ENCODE data around the gene ZNF462.

The ZNF462 gene

GRCh38 chr9:106828965-106829364 lies 34.0 kb upstream of the ZNF462 start:
- H3K4me3 ChIP-seq (ENCODE audit: low read depth in 1 of 2, low read length in 1 of 2) = no peak overlapping the region
- no peak overlapping the region for H3K27ac ChIP-seq
- no peaks in the 10 kb centered on the region for H3K4me1 ChIP-seq (ENCODE audit: control insufficient read depth in 1 of 2, insufficient read depth in 1 of 2, low read depth in 1 of 2, low read length in 1 of 2)
- no peaks in the 10 kb centered on the region for H3K27me3 ChIP-seq
- TF ChIP-seq CTCF (IDR thresholded peaks at IDR 0.05) = no peak
- no peaks in the 10 kb centered on the region for H3K36me3 ChIP-seq
- H3K9me3 ChIP-seq = no peaks in the 10 kb centered on the region

GRCh38 chr9:106829666-106830408 lies 33.1 kb upstream of the ZNF462 start:
- H3K4me1 ChIP-seq (ENCODE audit: control insufficient read depth in 1 of 2, insufficient read depth in 1 of 2, low read depth in 1 of 2, low read length in 1 of 2) = no peaks in the 10 kb centered on the region
- no peaks in the 10 kb centered on the region for H3K36me3 ChIP-seq
- H3K4me3 ChIP-seq (ENCODE audit: low read depth in 1 of 2, low read length in 1 of 2) = no peak overlapping the region
- H3K27ac ChIP-seq = no peak overlapping the region
- no peaks in the 10 kb centered on the region for H3K27me3 ChIP-seq
- no peak for TF ChIP-seq CTCF (IDR thresholded peaks at IDR 0.05)
- no peaks in the 10 kb centered on the region for H3K9me3 ChIP-seq

GRCh38 chr9:106830527-106831150 lies 32.3 kb upstream of the ZNF462 start:
- TF ChIP-seq CTCF (IDR thresholded peaks at IDR 0.05) = no peak
- H3K36me3 ChIP-seq = no peaks in the 10 kb centered on the region
- H3K4me3 ChIP-seq (ENCODE audit: low read depth in 1 of 2, low read length in 1 of 2) = no peak overlapping the region
- no peaks in the 10 kb centered on the region for H3K27me3 ChIP-seq
- H3K27ac ChIP-seq = no peak overlapping the region
- H3K4me1 ChIP-seq (ENCODE audit: control insufficient read depth in 1 of 2, insufficient read depth in 1 of 2, low read depth in 1 of 2, low read length in 1 of 2) = no peaks in the 10 kb centered on the region
- H3K9me3 ChIP-seq = no peaks in the 10 kb centered on the region

- Histone ChIP-seq H3K9me3 (no peaks in the 10 kb centered on the region), H3K4me1 (ENCODE audit: control insufficient read depth in 1 of 2, insufficient read depth in 1 of 2, low read depth in 1 of 2, low read length in 1 of 2) (no peaks in the 10 kb centered on the region), H3K4me3 (ENCODE audit: low read depth in 1 of 2, low read length in 1 of 2) (no peak overlapping the region), H3K27me3 (no peaks in the 10 kb centered on the region), H3K27ac (no peak overlapping the region), H3K36me3 (no peaks in the 10 kb centered on the region)
- no peak for TF ChIP-seq CTCF (IDR thresholded peaks at IDR 0.05)
Measured at GRCh38 chr9:106834888-106835287, 28.1 kb upstream of the ZNF462 start.

GRCh38 chr9:106835840-106836239 lies 27.1 kb upstream of the ZNF462 start:
- H3K27ac ChIP-seq = no peak overlapping the region
- H3K27me3 ChIP-seq = no peaks in the 10 kb centered on the region
- TF ChIP-seq CTCF (IDR thresholded peaks at IDR 0.05) = no peak
- H3K4me1 ChIP-seq (ENCODE audit: control insufficient read depth in 1 of 2, insufficient read depth in 1 of 2, low read depth in 1 of 2, low read length in 1 of 2) = no peaks in the 10 kb centered on the region
- H3K9me3 ChIP-seq = no peaks in the 10 kb centered on the region
- no peaks in the 10 kb centered on the region for H3K36me3 ChIP-seq
- no peak overlapping the region for H3K4me3 ChIP-seq (ENCODE audit: low read depth in 1 of 2, low read length in 1 of 2)
